ENCODE measurements around the gene CRMP1. TPM values are rescaled to one million over a fixed set of nuclear protein-coding genes. Genes with fewer than 3 reads are reported as not detected.

Gene CRMP1
- total RNA-seq, 1 donor from 2014 or later: 1.2 TPM

- ATAC-seq (ENCODE audit: poor library complexity): no peak
- intact Hi-C loops (cut with DNase I): no loop called here
- no peak for DNase-seq
Measured at GRCh38 chr4:5892323-5893003, 423 bp downstream of the CRMP1 start.

DNA sequence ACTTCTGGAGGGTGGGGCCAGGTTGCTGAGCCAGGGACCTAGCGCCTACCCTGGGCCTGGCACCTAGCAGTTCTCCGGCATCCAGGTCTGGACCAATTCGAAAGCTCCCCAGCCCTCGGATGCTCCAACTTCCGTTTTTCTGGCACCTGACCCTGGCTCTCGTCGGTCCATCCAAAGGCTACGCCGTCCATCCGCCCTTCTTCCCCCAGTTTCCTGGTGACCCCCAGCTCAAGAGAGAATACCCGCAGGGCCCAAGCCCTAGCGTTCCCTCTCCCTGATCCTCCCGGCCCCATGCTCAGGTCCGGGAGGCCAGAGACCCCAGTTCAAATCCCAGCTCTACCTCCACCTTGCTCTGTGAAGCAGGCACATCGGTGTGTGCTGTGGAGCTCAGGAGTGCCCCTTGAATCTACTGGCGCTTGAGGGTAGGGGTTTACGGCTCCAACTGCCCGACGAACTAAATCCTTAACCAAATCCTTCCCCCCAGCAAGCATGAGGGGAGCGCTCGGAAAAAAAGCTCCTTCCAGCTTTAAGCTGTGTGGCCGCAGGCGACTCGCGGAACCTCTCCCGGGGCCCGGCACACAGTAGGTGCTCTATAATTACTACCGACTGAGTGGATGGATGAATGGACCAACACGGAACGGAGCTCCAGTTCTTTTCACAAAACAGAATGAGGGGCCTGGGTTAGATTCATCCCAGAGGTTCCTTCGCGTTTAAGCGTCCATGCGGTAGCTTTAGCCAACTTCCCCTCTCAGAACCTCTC lies 1.1 kb downstream of the CRMP1 start:
- DNase-seq: no peak
- ATAC-seq (ENCODE audit: poor library complexity): no peak
- intact Hi-C loops (cut with DNase I): no loop called here

- DNase-seq (no peak), ATAC-seq (ENCODE audit: poor library complexity) (no peak)
- intact Hi-C loops (cut with DNase I): no loop called here
Measured at GRCh38 chr4:5890063-5890727, 2.7 kb downstream of the CRMP1 start.

- no peak for ATAC-seq (ENCODE audit: poor library complexity)
- no peak for DNase-seq
- intact Hi-C loops (cut with DNase I): no loop called here
Measured at GRCh38 chr4:5889002-5889696, 3.7 kb downstream of the CRMP1 start.

- no peak for DNase-seq
- intact Hi-C loops (cut with DNase I): no loop called here
- peak; percentile 38 for ATAC-seq (ENCODE audit: poor library complexity)
Measured at GRCh38 chr4:5888222-5889001, 4.5 kb downstream of the CRMP1 start.

DNA sequence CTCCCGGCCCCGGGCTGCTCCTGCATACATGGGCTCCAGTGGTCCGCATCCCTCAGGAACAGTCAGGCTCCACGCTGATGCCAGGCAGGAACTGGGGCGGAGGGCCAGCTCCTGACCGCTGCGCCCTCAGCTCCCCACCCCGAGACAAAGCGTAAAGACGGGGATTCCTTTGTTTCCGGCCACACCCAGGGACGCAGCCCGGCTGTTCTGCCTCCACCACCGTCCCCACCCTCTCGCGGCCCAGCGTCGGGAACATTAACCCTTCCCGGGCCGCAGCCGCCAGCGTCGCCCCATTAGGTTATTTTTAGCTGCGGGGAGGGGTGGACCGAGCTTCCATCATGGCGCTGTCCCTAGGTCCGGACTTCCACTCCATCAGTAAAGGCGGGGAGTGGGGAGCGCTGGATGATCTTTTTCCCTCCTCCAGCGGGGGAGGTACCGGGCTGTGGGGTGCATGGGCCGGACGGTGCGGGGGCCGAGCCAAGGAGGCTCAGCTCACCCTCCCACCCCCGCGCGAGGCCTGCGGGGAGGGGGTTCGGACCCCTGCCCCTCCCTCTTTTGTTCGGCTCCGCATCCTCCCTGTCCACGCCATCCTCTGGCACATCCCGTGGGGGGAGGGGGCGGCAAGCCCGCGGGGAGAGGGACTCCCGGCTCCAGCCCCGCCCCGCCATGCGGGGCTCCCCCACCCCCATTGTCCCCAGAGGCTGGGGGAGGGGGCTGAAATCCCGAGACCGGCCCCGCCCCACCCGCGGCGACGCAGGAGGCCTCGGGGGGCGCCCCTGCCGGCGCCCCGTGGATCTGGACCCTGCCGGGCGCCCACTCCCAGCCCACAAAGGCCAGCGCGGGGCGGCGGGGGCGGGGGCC lies 5.3 kb downstream of the CRMP1 start:
- peak; percentile 14 for ATAC-seq (ENCODE audit: poor library complexity)
- intact Hi-C loops (cut with DNase I): no loop called here
- no peak for DNase-seq

DNA sequence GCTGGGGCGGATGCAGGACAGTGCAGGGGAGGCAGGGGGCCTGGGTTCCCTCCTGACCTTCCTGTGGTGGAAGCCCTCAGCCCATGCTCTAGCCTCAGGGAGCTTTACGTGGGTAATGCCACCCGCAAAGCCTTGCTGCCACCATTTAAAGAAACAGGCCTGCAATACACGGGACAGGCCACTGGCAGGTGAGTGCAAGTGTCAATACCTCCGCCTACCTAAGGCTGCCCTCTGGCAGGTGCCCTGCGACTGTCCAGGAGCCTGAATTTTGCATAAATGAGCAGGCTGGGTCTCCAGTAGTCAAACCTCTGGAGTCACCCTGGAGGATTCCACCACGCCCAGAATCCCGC lies 5.9 kb downstream of the CRMP1 start:
- intact Hi-C loops (cut with DNase I): no loop called here
- ATAC-seq (ENCODE audit: poor library complexity) (no peak), DNase-seq (no peak)

DNA sequence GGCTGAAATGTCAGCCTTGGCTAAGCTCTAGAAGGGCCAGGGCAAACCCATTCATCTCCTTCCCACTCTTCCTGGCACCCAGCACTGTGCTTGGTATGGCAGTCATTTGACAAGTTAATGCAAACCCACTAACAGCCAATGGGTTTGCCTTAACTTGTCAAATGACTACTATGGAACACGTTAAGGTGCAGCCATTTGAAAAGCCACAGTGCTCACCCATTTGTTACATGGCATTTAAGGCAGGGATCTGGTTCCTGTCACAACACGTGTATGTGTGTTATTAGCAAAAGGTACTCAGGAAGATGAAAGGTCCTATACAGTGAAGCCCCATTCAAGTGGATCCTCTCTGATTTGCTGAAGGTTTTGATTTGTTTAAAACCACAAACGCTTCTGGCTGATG lies 7.2 kb downstream of the CRMP1 start:
- intact Hi-C loops (cut with DNase I): no loop called here
- ATAC-seq (ENCODE audit: poor library complexity) (no peak), DNase-seq (no peak)

GRCh38 chr4:5884796-5885195 lies 8.1 kb downstream of the CRMP1 start:
- ATAC-seq (ENCODE audit: poor library complexity) (no peak), DNase-seq (no peak)
- intact Hi-C loops (cut with DNase I): no loop called here

DNA sequence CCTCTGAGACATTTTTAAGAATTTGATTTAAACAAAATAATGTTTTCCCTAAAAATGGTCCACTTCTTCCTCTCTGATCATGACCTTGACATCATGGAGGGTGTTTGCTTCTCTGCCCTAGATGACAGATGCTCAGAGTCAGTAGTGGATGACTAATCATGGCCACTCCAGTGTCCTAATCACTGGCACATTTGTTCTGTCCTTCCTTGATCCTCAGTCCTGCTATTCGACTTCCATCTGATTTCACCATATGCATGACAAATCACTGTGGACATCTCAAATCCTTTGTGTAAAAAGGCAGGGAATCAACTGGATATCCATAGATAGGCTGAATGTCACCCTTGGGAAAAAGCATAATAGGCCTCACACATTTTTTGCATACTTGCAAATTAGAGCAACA lies 9.0 kb downstream of the CRMP1 start:
- DNase-seq: no peak
- ATAC-seq (ENCODE audit: poor library complexity): no peak
- intact Hi-C loops (cut with DNase I): no loop called here

DNA sequence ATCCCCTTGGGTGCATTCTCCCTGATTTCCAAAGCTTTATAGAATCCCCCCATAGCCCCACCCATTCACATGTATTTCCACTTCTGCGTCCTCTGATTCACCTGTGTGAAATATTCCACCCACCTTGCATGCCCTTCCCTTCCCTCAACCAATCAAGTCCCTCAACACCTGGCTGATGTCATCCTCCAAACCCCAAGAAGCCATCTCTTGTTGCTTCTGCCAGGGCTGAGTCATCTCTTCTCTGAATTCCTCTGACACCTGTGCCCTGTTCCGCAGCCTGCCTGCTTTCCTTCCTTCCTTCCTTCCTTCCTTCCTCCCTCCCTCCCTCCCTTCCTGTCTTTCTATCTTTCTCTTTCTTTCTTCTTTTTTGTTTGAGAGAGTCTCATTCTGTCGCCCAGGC lies 9.9 kb downstream of the CRMP1 start:
- intact Hi-C loops (cut with DNase I): no loop called here
- no peak for ATAC-seq (ENCODE audit: poor library complexity)
- no peak for DNase-seq

DNA sequence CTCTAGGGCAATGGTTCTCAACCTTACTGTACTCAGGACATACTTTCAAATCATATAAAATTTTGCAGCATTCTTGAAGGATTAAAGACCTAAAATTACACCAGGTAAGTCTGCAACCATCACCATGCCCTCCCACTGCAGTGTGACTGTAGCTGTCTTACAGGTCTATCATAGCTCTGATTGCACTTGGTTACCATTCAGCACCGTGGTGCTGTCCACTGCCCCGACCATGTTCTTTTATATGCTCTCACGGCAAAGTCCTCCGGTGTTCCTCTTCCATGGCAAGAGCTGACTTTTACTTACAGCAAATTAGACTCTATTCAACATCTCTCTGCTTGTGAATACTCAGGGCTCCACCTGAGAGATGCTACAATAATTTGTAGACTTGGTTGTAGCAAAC lies 11.5 kb downstream of the CRMP1 start:
- intact Hi-C loops (cut with DNase I): no loop called here
- ATAC-seq (ENCODE audit: poor library complexity) (no peak), DNase-seq (no peak)

- intact Hi-C loops (cut with DNase I): no loop called here
- DNase-seq: no peak
Measured at GRCh38 chr4:5878359-5878758, 14.5 kb downstream of the CRMP1 start.

DNA sequence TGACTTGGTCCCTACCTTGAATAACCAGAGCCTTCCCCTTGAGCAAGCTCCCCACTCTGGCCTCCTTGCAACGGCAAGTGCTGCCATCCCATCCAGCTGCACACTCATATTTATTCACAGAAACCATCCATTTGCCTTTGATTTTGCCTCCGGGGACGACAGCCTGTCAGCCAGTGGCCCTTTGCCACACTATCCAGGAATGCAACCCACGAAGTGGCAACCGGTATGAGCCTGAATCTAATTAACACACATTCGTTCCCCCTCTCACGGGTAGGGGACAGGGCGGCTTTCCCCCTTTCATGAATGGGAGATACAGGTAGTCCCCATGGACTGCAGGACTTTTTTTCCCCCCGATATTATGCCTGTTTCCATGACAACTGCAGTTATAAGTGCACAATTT lies 15.5 kb downstream of the CRMP1 start:
- DNase-seq (no peak), ATAC-seq (ENCODE audit: poor library complexity) (no peak)
- intact Hi-C loops (cut with DNase I): no loop called here

More at GRCh38 chr4:5878359-5878758, 14.5 kb downstream of the CRMP1 start:
- ATAC-seq (ENCODE audit: poor library complexity): no peak

- intact Hi-C loops (cut with DNase I): no loop called here
- no peak for ATAC-seq (ENCODE audit: poor library complexity)
- DNase-seq: no peak
Measured at GRCh38 chr4:5874811-5875449, 18.0 kb downstream of the CRMP1 start.

- intact Hi-C loops (cut with DNase I): no loop called here
- no peak for ATAC-seq (ENCODE audit: poor library complexity)
- no peak for DNase-seq
Measured at GRCh38 chr4:5870701-5871100, 22.2 kb downstream of the CRMP1 start.

- intact Hi-C loops (cut with DNase I): no loop called here
- ATAC-seq (ENCODE audit: poor library complexity) (no peak), DNase-seq (no peak)
Measured at GRCh38 chr4:5869966-5870619, 22.8 kb downstream of the CRMP1 start.
